WI38 (cell line): ENCODE measurements around the gene AHRR.
A peak's percentile ranks its signal among the peaks of the same experiment; 100 is the strongest.

Experiments
- H3K4me3 ChIP-seq: 2 replicates; pipeline ENCODE4 v1.5.1; 2011; ENCODE audit warnings: low read depth, mild to moderate bottlenecking, control low read depth, low read length
- CTCF ChIP-seq: IDR thresholded peaks from 2 replicates; pipeline ENCODE4 v1.5.1; 2012; ENCODE audit warnings: low read depth, mild to moderate bottlenecking, control low read depth, low read length

The AHRR gene

GRCh38 chr5:446066-446882 lies 124.8 kb downstream of the AHRR start:
- TF ChIP-seq CTCF = no peak
- no peak overlapping the region for H3K4me3 ChIP-seq

- no peak overlapping the region for H3K4me3 ChIP-seq
- peak; percentile 51 for TF ChIP-seq CTCF
These were observed 125.4 kb downstream of the AHRR start for GRCh38 chr5:446883-447263.

GRCh38 chr5:447501-447900 lies 126.0 kb downstream of the AHRR start:
- H3K4me3 ChIP-seq = no peak overlapping the region
- TF ChIP-seq CTCF = no peak

GRCh38 chr5:448061-448765 lies 126.7 kb downstream of the AHRR start:
- TF ChIP-seq CTCF = no peak

GRCh38 chr5:448766-449090 lies 127.2 kb downstream of the AHRR start:
- no peak overlapping the region for H3K4me3 ChIP-seq
- TF ChIP-seq CTCF = no peak

More at GRCh38 chr5:448061-448765, 126.7 kb downstream of the AHRR start:
- no peak overlapping the region for H3K4me3 ChIP-seq

GRCh38 chr5:449151-449550 lies 127.6 kb downstream of the AHRR start:
- no peak overlapping the region for H3K4me3 ChIP-seq
- no peak for TF ChIP-seq CTCF

- TF ChIP-seq CTCF = no peak
- no peak overlapping the region for H3K4me3 ChIP-seq
These were observed 130.3 kb downstream of the AHRR start for GRCh38 chr5:451587-452458.
